Keratinocyte (primary cell): ENCODE data around the gene NECTIN4.

Experiments used
- EZH2 ChIP-seq: IDR thresholded peaks from one replicate; pipeline ENCODE4 v1.6.1; 2012; ENCODE audit warnings: inconsistent platforms, mild to moderate bottlenecking, low read length, moderate library complexity
- TF ChIP-seq, protein P1 (sequence below), 3 experiments: IDR thresholded peaks in 1 of 3; conservative IDR thresholded peaks in 1 of 3; optimal IDR thresholded peaks in 1 of 3; 2 replicates in 2 of 3; 3 replicates in 1 of 3; pipeline versions ENCODE3 to v1.5.1; 2011; ENCODE audit warnings: low read length in 3 of 3, mild to moderate bottlenecking in 3 of 3, moderate library complexity in 2 of 3, control low read depth in 1 of 3, inconsistent platforms in 1 of 3; ENCODE audit not compliant: insufficient read depth in 2 of 3; ENCODE audit errors: extremely low read depth in 1 of 3

DNA sequence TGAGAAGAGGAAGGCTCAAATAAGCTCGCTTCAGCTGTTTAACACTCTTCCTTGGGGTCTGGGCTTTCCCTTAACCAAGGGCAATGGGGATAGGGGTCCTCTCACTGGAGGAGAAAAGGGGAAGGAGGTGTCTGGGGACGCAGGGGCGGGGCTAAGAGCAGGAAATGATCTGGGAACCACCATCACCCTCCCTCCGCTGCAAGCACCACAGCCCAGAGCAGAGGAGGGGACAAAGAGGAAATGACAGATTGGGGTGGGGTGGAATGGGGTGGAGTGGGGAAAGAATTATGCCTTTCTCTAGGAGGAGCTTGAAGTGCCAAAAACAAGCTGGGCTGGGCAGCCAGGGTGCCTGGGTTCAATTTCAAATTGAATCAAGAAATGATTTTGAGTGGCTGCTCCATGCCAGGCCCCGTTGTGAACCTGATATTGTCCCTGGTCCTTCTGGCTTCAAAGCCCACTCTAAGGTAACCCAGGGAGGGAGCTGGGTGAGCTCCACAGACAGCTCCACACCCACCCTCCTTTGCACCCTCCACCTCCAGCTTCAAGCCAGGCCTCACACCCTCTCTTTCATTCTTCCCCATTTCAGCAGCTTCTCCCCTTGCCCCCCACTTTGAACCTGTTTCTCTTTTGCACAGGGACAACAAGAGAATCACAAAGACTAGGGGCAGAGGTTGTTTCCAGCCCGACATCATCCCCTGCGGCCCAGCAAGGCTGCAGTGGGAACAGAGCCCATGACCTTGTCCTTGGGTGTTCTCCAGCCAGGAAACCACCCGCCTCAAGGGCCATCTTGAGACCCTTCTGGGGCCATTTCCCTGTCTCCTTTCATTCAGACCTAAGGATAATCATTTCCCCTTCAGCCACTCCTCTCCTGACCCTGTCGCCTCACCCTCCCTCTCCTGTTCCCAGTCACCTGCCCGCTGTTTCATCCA is 20.8 kb downstream of the NECTIN4 start:
- TF ChIP-seq, protein P1, sequence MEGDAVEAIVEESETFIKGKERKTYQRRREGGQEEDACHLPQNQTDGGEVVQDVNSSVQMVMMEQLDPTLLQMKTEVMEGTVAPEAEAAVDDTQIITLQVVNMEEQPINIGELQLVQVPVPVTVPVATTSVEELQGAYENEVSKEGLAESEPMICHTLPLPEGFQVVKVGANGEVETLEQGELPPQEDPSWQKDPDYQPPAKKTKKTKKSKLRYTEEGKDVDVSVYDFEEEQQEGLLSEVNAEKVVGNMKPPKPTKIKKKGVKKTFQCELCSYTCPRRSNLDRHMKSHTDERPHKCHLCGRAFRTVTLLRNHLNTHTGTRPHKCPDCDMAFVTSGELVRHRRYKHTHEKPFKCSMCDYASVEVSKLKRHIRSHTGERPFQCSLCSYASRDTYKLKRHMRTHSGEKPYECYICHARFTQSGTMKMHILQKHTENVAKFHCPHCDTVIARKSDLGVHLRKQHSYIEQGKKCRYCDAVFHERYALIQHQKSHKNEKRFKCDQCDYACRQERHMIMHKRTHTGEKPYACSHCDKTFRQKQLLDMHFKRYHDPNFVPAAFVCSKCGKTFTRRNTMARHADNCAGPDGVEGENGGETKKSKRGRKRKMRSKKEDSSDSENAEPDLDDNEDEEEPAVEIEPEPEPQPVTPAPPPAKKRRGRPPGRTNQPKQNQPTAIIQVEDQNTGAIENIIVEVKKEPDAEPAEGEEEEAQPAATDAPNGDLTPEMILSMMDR (optimal IDR thresholded peaks at IDR 0.05 in 1 of 3, IDR thresholded peaks at IDR 0.05 in 1 of 3, conservative IDR thresholded peaks at IDR 0.05 in 1 of 3; ENCODE audit: extremely low read depth in 1 of 3, insufficient read depth in 2 of 3, low read length in 3 of 3): no peak
- TF ChIP-seq EZH2: no peak
